Nasal cavity respiratory epithelium epithelial cell of viscerocranial mucosa (primary cell): ENCODE data around the gene KIAA1958. TPM values are rescaled to one million over a fixed set of nuclear protein-coding genes. Genes with fewer than 3 reads are reported as not detected.

Experiments
- total RNA-seq: library from RNA; depleted of rRNA; stranded (reverse); fragments of >200 nt; gene quantifications from 2 replicates; pipeline ENCODE4 v1.2.3, GENCODE V29; 2014

Gene KIAA1958, protein sequence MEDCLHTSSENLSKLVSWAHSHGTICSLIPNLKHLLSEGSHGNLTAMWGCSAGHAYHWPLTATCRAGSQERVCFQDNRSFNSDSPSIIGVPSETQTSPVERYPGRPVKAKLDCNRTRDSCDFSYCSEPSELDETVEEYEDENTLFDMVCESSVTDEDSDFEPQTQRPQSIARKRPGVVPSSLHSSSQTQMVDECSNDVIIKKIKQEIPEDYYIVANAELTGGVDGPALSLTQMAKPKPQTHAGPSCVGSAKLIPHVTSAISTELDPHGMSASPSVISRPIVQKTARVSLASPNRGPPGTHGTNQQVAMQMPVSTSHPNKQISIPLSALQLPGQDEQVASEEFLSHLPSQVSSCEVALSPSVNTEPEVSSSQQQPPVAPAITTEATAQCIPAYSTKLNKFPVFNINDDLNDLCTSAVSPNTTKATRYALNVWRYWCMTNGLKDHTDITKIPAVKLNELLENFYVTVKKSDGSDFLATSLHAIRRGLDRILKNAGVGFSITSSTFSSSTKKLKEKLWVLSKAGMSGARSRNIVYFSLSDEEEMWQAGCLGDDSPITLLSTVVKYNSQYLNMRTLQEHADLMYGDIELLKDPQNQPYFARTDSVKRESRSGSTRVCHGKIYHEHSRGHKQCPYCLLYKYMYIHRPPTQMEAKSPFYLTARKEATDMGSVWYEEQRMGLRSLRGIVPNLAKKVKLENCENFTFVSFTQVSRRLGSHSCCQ
- total RNA-seq, result 2.7 and 3.7 TPM in 2 replicates

DNA sequence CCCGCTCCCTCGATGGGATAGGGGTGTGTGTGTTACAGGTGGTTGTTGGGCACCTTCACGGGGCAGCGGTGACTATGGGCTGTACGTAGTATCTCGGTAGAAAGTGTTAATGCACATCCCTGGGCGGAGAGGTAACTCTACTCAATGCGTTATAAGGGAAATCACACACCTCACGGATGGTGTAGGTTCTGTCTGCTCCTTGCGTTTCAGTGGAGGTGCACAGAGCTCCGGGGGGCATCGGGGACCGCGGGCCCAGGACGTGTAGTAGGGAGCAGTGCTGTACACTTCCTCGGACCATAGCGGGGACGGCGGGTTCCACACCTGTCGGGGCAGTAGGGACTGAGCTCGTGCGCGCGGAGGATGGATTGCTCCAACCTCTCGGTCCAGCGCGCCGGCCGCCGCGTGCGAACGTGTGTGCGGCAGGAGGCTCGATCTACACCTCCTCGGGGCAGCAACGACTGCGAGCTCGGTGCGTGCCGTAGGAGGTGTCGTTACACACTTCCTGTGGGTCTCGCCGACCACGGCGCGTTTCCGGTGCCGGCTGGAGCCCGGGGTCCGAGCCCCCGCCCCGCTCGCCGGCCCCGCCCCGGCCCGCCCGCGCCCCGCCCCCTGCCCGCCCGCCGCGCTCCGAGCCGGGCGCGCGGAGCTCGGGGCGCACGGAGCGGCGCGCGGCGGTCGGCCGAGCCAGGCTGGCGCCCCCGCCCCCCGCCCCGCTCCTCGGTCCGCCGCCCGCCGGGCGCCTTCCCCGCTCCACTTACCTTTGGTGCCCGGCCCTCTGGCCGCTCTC, at the start of gene KIAA1958:
KIAA1958 (plus strand) TSS at position 607 of the 787 bp plus-strand sequence. CDS start 87,254 bp downstream, outside the sequence.

DNA sequence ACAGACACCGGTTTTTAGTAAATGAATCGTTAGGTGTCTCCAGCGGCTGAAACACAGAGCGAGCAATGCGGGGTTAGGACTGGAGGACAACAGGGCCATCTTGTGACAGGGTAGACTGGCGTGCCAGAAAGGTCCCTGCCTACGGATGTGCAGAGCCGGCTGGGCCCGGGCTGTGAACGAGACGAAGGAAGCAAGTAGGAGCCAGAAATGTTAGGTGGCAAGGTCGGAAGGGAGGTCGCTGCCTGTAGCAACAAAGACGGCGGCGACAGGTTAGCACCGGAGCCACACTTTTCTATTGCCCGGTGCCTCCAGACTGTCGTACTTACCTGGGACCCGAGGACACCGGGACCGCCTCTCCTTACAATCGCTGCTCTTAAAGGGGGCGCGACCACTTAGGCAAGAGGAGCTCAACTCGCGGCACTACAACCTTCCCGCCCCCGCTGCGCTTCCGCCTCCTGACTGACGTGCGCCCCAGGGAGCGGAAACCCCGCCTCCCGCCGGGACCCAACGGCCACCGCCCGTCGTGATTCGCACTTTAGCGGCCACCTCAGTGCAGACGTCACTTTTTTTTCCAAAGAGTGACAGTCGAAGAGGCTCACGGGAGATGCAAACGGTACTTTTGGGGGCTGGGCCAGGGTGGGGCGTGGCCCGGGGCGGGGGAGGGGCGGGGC, 231.2 kb downstream of the KIAA1958 start, which contains the start of gene INIP:
INIP (minus strand) TSS at position 457 of the 671 bp plus-strand sequence. CDS start 1,632 bp downstream, outside the sequence.

Other genes starting within 250 kb of the KIAA1958 start
- gene PTBP3, start 153.2 kb upstream of the KIAA1958 start, total RNA-seq, result 68.6 and 88.5 TPM in 2 replicates
- 34.9 and 38.0 TPM in 2 replicates for gene HSDL2, start 106.7 kb upstream of the KIAA1958 start, total RNA-seq
- 20.2 and 24.1 TPM in 2 replicates for gene INIP, start 231.3 kb downstream of the KIAA1958 start, total RNA-seq